Measurements from ENCODE around the gene FGF12.

GRCh38 chr3:192715126-192715525, 12.2 kb downstream of the FGF12 start:
- TF ChIP-seq CTCF (IDR thresholded peaks at IDR 0.05), result no peak
- TF ChIP-seq ZFX (IDR thresholded peaks at IDR 0.05; ENCODE audit: borderline replicate concordance), result no peak
